Neural cell (in vitro differentiated cells): ENCODE results near the gene CYB561A3. TPM values are rescaled to one million over a fixed set of nuclear protein-coding genes. Genes with fewer than 3 reads are reported as not detected.

Source experiments
- H2AFZ ChIP-seq: fragments of 200-600, 300-800 bp; sonication (generic), shearing (Covaris generic); 2 replicates; pipeline ENCODE4 v1.6.0; 2014; ENCODE audit warnings: low read depth, mild to moderate bottlenecking, antibody characterized with exemption, low read length, moderate library complexity
- H3F3A ChIP-seq: fragments of 200-600 bp; shearing (Covaris generic); 2 replicates; pipeline ENCODE4 v1.6.1; 2016; ENCODE audit warnings: mild to moderate bottlenecking, moderate library complexity, mixed read lengths, antibody characterized with exemption, low read length; ENCODE audit not compliant: insufficient read depth, poor library complexity, severe bottlenecking
- H3K27ac ChIP-seq: fragments of 200-600, 300-800 bp; sonication (generic), shearing (Covaris generic); 2 replicates; pipeline ENCODE4 v1.5.1; 2014; ENCODE audit warnings: mild to moderate bottlenecking, low read length, moderate library complexity
- H3K27me3 ChIP-seq: fragments of 300-800, 200-600 bp; sonication (generic), shearing (Covaris generic); 2 replicates; pipeline ENCODE4 v1.6.0; 2014; ENCODE audit warnings: mild to moderate bottlenecking, low read depth, low read length, moderate library complexity; ENCODE audit not compliant: insufficient read depth
- H3K36me3 ChIP-seq: fragments of 300-800, 200-600 bp; sonication (generic), shearing (Covaris generic); 2 replicates; pipeline ENCODE4 v1.5.1; 2014; ENCODE audit warnings: mild to moderate bottlenecking, antibody characterized with exemption, low read length, moderate library complexity; ENCODE audit not compliant: insufficient read depth
- H3K4me2 ChIP-seq: fragments of 300-800, 200-600 bp; sonication (generic), shearing (Covaris generic); 2 replicates; pipeline ENCODE4 v1.6.0; 2014; ENCODE audit warnings: mild to moderate bottlenecking, low read length
- H3K4me3 ChIP-seq: fragments of 300-800, 200-600 bp; sonication (generic), shearing (Covaris generic); 2 replicates; pipeline ENCODE4 v1.5.1; 2014; ENCODE audit warnings: mild to moderate bottlenecking, low read length, moderate library complexity
- H3K79me2 ChIP-seq: fragments of 200-600 bp; shearing (Covaris generic); replicated peaks from 2 replicates; pipeline ENCODE4 v1.6.0; 2014; ENCODE audit warnings: mild to moderate bottlenecking, low read length, moderate library complexity; ENCODE audit not compliant: insufficient read depth
- H3K9ac ChIP-seq: fragments of 300-800, 200-600 bp; sonication (generic), shearing (Covaris generic); 2 replicates; pipeline ENCODE4 v1.6.1; 2016; ENCODE audit warnings: mild to moderate bottlenecking, low read length, mixed read lengths
- H3K9me2 ChIP-seq: fragments of 200-600 bp; shearing (Covaris generic); 2 replicates; pipeline ENCODE4 v1.6.1; 2016; ENCODE audit warnings: mild to moderate bottlenecking, low read length, mixed read lengths; ENCODE audit not compliant: insufficient read depth
- H3K9me3 ChIP-seq: fragments of 200-600, 300-800 bp; sonication (generic), shearing (Covaris generic); 2 replicates; pipeline ENCODE4 v1.6.1; 2016; ENCODE audit warnings: mild to moderate bottlenecking, mixed run types, low read length, moderate library complexity, mixed read lengths
- H4K20me1 ChIP-seq: fragments of 200-600 bp; shearing (Covaris generic); 2 replicates; pipeline ENCODE4 v1.6.1; 2016; ENCODE audit warnings: mild to moderate bottlenecking, mixed run types; ENCODE audit not compliant: insufficient read depth
- EP300 ChIP-seq: fragments of 450-650 bp; conservative IDR thresholded peaks from 2 replicates; pipeline ENCODE4 v1.6.1; 2014; ENCODE audit warnings: antibody characterized with exemption, mild to moderate bottlenecking, moderate library complexity; ENCODE audit not compliant: poor library complexity, severe bottlenecking
- EZH2 ChIP-seq: fragments of 200-600, 300-800 bp; shearing (Covaris generic), sonication (generic); IDR thresholded peaks from 2 replicates; pipeline ENCODE4 v1.6.1; 2014; ENCODE audit warnings: antibody characterized with exemption, low read length, borderline replicate concordance, mild to moderate bottlenecking; ENCODE audit not compliant: insufficient read depth, poor library complexity, severe bottlenecking
- MXI1 ChIP-seq: fragments of 450-650 bp; conservative IDR thresholded peaks from 2 replicates; pipeline ENCODE4 v1.6.1; 2014; ENCODE audit warnings: antibody characterized with exemption, mild to moderate bottlenecking; ENCODE audit not compliant: poor library complexity, severe bottlenecking
- POLR2AphosphoS5 ChIP-seq: IDR thresholded peaks from 2 replicates; pipeline ENCODE4 v1.6.1; 2012
- RAD21 ChIP-seq: fragments of 450-650 bp; conservative IDR thresholded peaks from 2 replicates; pipeline ENCODE4 v1.6.1; 2014; ENCODE audit warnings: antibody characterized with exemption, mild to moderate bottlenecking, moderate library complexity
- SMC3 ChIP-seq: fragments of 450-650 bp; conservative IDR thresholded peaks from 2 replicates; pipeline ENCODE4 v1.6.1; 2014; ENCODE audit warnings: antibody characterized with exemption, mild to moderate bottlenecking, moderate library complexity; ENCODE audit not compliant: poor library complexity
- TAF1 ChIP-seq: IDR thresholded peaks from 2 replicates; pipeline ENCODE4 v1.6.1; 2012; ENCODE audit warnings: low read depth
- polyA plus RNA-seq: library from polyadenylated mRNA; depleted of rRNA; stranded (reverse); fragments of >200 nt; gene quantifications from 2 replicates; pipeline ENCODE4 v1.2.3, GENCODE V29; 2014
- TF ChIP-seq, protein P1 (sequence below): IDR thresholded peaks from 2 replicates; pipeline ENCODE4 v1.6.1; 2012; ENCODE audit warnings: borderline replicate concordance
- TF ChIP-seq, protein P2 (sequence below): fragments of 450-650 bp; IDR thresholded peaks from 2 replicates; pipeline ENCODE4 v1.5.1; 2014; ENCODE audit warnings: antibody characterized with exemption, mild to moderate bottlenecking, moderate library complexity; ENCODE audit not compliant: poor library complexity, severe bottlenecking

Gene CYB561A3
- polyA plus RNA-seq, 1 donor from 2014 or later: 36.3 TPM

DNA sequence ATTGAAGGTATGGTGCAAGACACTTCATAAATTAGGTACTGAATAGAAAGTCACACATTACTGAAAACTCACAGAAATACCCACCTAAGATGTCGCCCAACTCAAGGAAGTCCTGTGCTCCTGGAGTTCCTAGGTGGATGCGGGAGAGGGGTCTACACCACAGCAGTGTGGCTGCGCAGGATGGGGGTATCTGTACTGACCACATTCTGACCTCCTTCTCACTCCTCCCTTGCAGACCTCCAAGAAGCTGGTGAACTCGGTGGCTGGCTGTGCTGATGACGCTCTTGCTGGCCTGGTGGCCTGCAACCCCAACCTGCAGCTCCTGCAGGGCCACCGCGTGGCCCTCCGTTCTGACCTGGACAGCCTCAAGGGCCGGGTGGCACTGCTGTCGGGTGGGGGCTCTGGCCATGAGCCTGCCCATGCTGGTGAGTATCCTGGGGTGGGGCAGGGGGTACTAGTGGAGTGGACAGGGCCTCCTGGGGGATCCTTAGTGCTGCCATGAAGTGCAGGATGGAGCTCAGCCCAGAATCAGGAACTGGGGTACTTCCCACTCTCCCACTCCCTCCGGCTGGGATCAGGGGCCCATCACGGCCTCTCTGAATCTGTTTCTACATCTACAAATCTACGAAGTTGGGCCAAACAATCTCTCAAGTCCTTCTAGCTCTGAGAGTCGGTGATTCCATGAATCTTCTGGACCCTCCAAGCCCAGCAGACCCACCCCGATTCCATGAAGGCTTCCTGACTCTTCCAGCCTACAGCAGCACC, 23.8 kb downstream of the CYB561A3 start:
- Histone ChIP-seq H3K79me2 (no peaks in the 10 kb centered on the region), H3K9ac (no peak overlapping the region), H2AFZ (no peak overlapping the region), H3K27ac (no peak overlapping the region), H3K4me3 (no peak overlapping the region), H3K36me3 (no peaks in the 10 kb centered on the region), H3F3A (no peaks in the 10 kb centered on the region), H3K4me2 (no peak overlapping the region), H4K20me1 (no peaks in the 10 kb centered on the region), H3K9me3 (no peaks in the 10 kb centered on the region), H3K27me3 (no peaks in the 10 kb centered on the region), H3K9me2 (no peaks in the 10 kb centered on the region)
- TF ChIP-seq, protein P1, sequence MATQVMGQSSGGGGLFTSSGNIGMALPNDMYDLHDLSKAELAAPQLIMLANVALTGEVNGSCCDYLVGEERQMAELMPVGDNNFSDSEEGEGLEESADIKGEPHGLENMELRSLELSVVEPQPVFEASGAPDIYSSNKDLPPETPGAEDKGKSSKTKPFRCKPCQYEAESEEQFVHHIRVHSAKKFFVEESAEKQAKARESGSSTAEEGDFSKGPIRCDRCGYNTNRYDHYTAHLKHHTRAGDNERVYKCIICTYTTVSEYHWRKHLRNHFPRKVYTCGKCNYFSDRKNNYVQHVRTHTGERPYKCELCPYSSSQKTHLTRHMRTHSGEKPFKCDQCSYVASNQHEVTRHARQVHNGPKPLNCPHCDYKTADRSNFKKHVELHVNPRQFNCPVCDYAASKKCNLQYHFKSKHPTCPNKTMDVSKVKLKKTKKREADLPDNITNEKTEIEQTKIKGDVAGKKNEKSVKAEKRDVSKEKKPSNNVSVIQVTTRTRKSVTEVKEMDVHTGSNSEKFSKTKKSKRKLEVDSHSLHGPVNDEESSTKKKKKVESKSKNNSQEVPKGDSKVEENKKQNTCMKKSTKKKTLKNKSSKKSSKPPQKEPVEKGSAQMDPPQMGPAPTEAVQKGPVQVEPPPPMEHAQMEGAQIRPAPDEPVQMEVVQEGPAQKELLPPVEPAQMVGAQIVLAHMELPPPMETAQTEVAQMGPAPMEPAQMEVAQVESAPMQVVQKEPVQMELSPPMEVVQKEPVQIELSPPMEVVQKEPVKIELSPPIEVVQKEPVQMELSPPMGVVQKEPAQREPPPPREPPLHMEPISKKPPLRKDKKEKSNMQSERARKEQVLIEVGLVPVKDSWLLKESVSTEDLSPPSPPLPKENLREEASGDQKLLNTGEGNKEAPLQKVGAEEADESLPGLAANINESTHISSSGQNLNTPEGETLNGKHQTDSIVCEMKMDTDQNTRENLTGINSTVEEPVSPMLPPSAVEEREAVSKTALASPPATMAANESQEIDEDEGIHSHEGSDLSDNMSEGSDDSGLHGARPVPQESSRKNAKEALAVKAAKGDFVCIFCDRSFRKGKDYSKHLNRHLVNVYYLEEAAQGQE: no peak
- TF ChIP-seq POLR2AphosphoS5 (no peak), EZH2 (no peak), MXI1 (no peak), SMC3 (no peak), RAD21 (no peak)

DNA sequence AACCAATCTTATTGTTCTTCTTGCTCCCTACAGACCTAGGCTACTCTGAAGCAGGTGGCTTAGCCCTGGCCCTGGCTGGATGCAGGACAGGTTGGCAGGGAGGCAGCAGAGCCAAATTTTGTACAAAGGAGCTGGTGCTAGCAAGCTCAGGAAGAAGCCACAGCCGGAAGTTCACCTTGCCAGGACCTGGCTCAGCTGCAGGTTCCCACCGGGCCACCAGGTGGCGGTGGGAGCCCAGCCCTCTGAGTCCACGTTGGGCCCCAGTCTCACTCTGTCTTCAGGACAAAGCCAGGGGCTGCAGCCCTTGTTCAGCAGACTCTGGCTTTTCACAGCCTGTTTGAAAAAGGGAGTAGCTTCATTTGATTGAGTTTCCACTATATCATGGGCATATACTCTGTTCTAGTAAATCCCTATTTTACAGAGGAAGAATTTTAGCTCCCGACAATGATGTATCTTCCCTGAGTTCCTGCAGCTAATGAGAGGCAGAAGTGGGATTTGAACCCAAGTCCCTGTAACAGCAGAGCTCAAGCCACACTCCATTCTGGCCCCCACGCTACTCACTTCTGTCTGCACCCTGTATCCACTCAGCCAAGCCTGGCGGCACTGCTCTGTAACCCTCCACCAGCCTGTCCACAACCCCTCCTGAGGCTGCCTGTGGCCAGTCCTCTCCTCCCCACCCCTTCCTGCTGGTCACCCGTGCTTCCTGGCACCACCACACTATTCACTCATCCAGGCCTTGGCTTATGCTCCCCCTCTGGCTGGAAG, 25.3 kb downstream of the CYB561A3 start:
- H3K36me3 ChIP-seq: no peaks in the 10 kb centered on the region
- no peak overlapping the region for H3K4me2 ChIP-seq
- peak overlapping the region; percentile 67 for H2AFZ ChIP-seq
- H3K27ac ChIP-seq: peak overlapping the region; percentile 72
- H3F3A ChIP-seq: no peaks in the 10 kb centered on the region
- H3K79me2 ChIP-seq: peaks cover 15% of the 10 kb centered on the region
- no peaks in the 10 kb centered on the region for H3K9me2 ChIP-seq
- peak overlapping the region; percentile 54 for H3K9ac ChIP-seq
- no peaks in the 10 kb centered on the region for H3K9me3 ChIP-seq
- no peaks in the 10 kb centered on the region for H3K27me3 ChIP-seq
- H4K20me1 ChIP-seq: no peaks in the 10 kb centered on the region
- no peak for TF ChIP-seq EZH2
- peak; percentile 47 for TF ChIP-seq TAF1
- TF ChIP-seq SMC3: peak; percentile 98
- peak; percentile 50 for TF ChIP-seq MXI1
- TF ChIP-seq, protein P2, sequence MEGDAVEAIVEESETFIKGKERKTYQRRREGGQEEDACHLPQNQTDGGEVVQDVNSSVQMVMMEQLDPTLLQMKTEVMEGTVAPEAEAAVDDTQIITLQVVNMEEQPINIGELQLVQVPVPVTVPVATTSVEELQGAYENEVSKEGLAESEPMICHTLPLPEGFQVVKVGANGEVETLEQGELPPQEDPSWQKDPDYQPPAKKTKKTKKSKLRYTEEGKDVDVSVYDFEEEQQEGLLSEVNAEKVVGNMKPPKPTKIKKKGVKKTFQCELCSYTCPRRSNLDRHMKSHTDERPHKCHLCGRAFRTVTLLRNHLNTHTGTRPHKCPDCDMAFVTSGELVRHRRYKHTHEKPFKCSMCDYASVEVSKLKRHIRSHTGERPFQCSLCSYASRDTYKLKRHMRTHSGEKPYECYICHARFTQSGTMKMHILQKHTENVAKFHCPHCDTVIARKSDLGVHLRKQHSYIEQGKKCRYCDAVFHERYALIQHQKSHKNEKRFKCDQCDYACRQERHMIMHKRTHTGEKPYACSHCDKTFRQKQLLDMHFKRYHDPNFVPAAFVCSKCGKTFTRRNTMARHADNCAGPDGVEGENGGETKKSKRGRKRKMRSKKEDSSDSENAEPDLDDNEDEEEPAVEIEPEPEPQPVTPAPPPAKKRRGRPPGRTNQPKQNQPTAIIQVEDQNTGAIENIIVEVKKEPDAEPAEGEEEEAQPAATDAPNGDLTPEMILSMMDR: peak; percentile 98
- TF ChIP-seq, protein P1: peak; percentile 67
- TF ChIP-seq EP300: no peak
- TF ChIP-seq RAD21: peak; percentile 93
- peak; percentile 68 for TF ChIP-seq POLR2AphosphoS5
- H3K4me3 ChIP-seq: no peak overlapping the region
